Measurements from ENCODE around the gene STARD9. TPM values are rescaled to one million over a fixed set of nuclear protein-coding genes. Genes with fewer than 3 reads are reported as not detected.

The STARD9 gene
- total RNA-seq, 1 experiment from 2014 or later = 5.0 TPM

GRCh38 chr15:42727750-42728381, 152.5 kb downstream of the STARD9 start:
- H2AFZ ChIP-seq (ENCODE audit: low read depth, low read length, poor library complexity, severe bottlenecking) = no peak overlapping the region
- TF ChIP-seq SRF (IDR thresholded peaks at IDR 0.05; ENCODE audit: low read depth) (no peak), REST (IDR thresholded peaks at IDR 0.05; ENCODE audit: low read depth) (no peak), CEBPB (IDR thresholded peaks at IDR 0.05; ENCODE audit: low read depth) (no peak), MAX (IDR thresholded peaks at IDR 0.05) (no peak), POLR2AphosphoS5 (IDR thresholded peaks at IDR 0.05; ENCODE audit: low read depth, low read length) (no peak), CBX3 (IDR thresholded peaks at IDR 0.05; ENCODE audit: low read depth) (no peak), ZNF274 (IDR thresholded peaks at IDR 0.05; ENCODE audit: low read depth, low read length) (no peak)
- ChIA-PET POLR2A (no interaction called here), RAD21 (ENCODE audit: low non-redundant PET in 1 of 2, low total read pairs in 2 of 2, uncharacterized antibody in 2 of 2, unreplicated experiment in 2 of 2) (no interaction called here), CTCF (no interaction called here)
- no peak for DNase-seq (ENCODE audit: low read depth, low spot score)
- H3K4me2 ChIP-seq (ENCODE audit: low read length) = no peak overlapping the region
- H3K27ac ChIP-seq (ENCODE audit: low read depth, low read length) = no peak overlapping the region
- H3K9me3 ChIP-seq (ENCODE audit: control insufficient read depth in 1 of 2, insufficient read depth in 1 of 2, low read depth in 1 of 2, low read length in 2 of 2) = no peaks in the 10 kb centered on the region
- BruUV-seq (replicated peaks) = no TSS peak
- no peak overlapping the region for H3K4me3 ChIP-seq (replicated peaks in 1 of 2; ENCODE audit: low read depth in 1 of 2, low read length in 2 of 2)
- ATAC-seq = no peak
- no peaks in the 10 kb centered on the region for H3K4me1 ChIP-seq (ENCODE audit: control insufficient read depth in 1 of 2, insufficient read depth in 2 of 2, low read length in 2 of 2)
- intact Hi-C loops (cut with micrococcal nuclease) = no loop called here
- H3K27me3 ChIP-seq (ENCODE audit: insufficient read depth, low read length) = no peaks in the 10 kb centered on the region
- no peak overlapping the region for H3K9ac ChIP-seq (ENCODE audit: low read length)
- H4K20me1 ChIP-seq (ENCODE audit: insufficient read depth) = no peaks in the 10 kb centered on the region
- no peaks in the 10 kb centered on the region for H3K9me2 ChIP-seq (ENCODE audit: insufficient read depth)
- no peaks in the 10 kb centered on the region for H3K79me2 ChIP-seq (ENCODE audit: insufficient read depth, low read length)
- peaks cover 23 to 41% of the 10 kb centered on the region in 2 experiments; a peak in 3 of 4 replicates for H3K36me3 ChIP-seq (ENCODE audit: control insufficient read depth in 1 of 2, insufficient read depth in 2 of 2, low read length in 2 of 2)
